Activated T-helper 9 cell treated with anti-CD3 and anti-CD28 coated beads, Interleukin-2, amount 50 U/mL, for 16 hours (primary cell): Measurements from ENCODE around the gene CLCN1.
"Not testable (repeated sequence)": the region's sequence is repeated elsewhere in the genome, so short reads cannot be mapped to it uniquely, and the experiment has no call there.

Source experiments
- DNase-seq: peaks from one replicate; pipeline ENCODE4 v3.0.0-alpha.2; 2020; ENCODE audit warnings: low read depth

CLCN1 gene

DNA sequence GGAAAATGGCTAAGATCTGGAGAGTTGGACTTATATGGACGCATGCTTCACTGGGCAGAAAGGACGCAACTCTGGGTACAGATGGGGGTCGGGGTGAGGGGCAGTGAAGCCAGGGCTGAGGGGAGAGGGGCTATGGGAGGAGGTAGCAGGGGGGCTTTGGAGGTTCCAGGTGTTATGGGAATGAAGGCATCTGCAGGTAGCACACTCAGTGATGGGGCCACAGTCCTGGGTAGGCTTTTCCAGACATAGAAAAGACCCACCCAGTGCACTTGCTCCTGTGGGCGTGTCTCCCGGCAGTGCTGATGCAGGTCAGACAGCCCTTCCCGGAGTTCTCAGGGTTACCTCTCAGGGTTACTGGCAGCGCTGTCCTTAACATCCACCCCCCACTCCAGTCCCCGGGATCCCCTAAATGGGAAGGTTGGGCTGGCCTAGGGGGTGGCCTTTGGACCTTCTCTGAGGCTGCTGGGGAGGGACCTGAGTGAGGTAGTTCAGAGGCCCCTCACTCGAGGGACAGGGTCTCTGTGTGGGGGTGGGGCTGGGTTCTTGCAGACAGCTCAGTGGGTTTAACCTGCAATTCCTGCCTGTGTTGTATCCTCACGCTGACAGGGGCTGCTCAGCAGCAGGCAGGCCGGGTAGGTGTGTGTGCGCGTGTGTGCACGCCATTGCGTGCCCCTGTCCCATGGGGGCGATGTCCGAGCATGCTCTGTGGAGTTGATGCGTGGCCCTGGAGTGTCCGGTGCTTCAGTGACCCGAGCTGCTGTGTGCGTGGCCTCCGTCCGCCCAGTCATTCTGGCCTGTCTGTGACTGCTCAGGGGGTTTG is 71.5 kb downstream of the CLCN1 start:
- no peak for DNase-seq

DNA sequence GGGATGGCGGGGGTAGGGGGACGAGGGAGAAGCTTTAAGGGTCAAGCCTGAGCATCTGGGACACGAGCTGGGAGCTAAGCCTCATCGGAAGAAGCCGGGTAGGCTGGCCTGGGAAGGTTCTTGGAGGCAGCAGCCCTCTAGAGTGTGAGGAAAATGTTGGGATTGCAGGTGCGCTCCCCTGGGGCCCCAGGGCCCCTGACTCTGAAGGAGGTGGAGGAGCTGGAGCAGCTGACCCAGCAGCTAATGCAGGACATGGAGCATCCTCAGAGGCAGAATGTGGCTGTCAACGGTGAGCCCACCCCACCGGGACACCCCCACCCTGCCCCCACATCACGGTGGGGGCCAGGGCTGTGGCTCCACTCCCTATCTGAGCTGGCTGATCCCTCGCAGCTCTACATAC is 72.1 kb downstream of the CLCN1 start:
- no peak for DNase-seq

DNA sequence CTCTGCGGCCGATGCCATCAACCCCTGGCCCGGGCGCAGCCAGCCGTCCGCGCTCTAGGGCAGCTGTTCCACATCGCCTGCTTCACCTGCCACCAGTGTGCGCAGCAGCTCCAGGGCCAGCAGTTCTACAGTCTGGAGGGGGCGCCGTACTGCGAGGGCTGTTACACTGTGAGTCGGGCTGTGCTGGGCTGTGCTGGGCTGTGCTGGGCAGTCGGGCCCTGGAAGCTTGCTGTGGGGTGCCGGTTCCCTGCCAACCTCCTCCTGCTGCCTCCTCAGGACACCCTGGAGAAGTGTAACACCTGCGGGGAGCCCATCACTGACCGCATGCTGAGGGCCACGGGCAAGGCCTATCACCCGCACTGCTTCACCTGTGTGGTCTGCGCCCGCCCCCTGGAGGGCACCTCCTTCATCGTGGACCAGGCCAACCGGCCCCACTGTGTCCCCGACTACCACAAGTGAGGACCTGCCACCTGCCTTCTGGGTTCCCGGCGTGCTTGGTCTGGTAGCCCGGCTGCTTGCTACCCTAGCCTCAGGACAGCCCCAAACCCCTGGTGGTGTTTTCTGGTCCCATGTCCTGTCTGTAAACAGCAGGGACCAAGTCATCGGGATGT is 72.7 kb downstream of the CLCN1 start:
- no peak for DNase-seq

DNA sequence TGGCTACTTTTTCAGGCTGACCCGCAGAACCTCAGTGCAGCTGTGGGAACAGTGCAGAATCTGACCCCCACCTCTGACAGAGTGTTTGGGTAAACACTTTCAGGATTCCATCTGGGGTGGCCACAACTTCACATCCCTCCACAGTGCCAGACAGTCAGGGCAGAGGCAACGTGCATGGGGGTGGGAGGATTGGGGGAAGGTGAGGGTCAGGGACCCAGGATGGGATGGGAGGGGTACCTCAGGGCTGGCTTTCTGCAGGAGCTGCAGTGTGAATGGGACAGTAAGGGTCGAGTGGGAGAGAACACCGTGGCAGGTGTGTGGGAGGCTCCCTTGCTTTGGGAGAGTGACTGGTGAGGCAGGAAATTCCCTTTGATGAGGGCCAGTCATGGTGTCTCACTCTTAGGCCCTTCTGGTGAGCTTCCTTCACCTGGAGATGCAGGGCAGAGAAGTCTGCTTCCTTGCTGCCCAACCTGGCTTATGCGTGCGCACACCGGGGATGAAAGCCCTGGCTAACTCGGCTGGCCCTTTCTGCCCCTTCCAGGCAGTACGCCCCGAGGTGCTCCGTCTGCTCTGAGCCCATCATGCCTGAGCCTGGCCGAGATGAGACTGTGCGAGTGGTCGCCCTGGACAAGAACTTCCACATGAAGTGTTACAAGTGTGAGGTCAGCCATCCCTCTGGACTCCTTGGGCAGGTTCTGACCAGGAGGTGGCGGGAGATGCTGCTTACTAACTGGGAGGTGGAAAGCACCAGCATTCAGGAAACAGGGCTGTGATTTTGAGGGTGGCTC is 73.6 kb downstream of the CLCN1 start:
- no peak for DNase-seq

DNA sequence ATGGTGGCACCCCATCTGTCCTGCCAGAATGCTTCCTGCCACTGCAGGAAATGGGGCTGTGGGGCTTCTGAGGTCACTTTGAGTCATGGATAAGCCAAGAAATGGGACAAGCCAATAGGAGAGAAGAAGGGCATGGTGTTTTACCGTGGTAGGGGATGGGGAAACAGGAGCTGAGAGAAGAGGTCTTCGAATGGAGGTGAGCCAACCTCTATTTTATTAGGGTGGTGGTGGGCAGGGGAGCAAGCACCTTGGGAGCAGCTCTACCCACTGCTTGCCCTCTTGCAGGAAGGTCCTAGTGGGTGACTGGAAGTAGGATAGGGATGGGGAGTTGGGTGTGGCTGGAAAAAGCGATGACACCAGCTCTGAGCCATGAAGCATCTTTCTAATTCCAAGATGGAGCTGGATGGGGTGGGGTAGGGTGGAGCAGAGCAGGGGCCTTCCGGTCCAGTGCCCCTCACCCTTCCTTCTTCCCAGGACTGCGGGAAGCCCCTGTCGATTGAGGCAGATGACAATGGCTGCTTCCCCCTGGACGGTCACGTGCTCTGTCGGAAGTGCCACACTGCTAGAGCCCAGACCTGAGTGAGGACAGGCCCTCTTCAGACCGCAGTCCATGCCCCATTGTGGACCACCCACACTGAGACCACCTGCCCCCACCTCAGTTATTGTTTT is 74.3 kb downstream of the CLCN1 start:
- no peak for DNase-seq

DNA sequence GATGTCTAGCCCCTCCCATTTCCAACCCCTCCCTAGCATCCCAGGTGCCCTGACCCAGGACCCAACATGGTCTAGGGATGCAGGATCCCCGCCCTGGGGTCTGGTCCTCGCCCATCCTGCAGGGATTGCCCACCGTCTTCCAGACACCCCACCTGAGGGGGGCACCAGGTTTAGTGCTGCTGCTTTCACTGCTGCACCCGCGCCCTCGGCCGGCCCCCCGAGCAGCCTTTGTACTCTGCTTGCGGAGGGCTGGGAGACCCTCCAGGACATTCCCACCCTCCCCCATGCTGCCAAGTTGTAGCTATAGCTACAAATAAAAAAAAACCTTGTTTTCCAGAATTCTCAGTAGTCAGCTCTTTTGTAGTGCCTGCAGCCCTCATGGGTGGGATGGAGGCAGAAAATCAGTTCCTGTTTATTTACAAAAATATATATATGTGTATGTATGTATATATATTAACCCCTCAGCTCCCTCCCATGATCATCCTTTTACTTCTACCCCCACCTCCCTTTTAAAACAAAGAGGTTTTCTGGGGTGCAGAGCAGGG is 74.9 kb downstream of the CLCN1 start:
- no peak for DNase-seq

DNA sequence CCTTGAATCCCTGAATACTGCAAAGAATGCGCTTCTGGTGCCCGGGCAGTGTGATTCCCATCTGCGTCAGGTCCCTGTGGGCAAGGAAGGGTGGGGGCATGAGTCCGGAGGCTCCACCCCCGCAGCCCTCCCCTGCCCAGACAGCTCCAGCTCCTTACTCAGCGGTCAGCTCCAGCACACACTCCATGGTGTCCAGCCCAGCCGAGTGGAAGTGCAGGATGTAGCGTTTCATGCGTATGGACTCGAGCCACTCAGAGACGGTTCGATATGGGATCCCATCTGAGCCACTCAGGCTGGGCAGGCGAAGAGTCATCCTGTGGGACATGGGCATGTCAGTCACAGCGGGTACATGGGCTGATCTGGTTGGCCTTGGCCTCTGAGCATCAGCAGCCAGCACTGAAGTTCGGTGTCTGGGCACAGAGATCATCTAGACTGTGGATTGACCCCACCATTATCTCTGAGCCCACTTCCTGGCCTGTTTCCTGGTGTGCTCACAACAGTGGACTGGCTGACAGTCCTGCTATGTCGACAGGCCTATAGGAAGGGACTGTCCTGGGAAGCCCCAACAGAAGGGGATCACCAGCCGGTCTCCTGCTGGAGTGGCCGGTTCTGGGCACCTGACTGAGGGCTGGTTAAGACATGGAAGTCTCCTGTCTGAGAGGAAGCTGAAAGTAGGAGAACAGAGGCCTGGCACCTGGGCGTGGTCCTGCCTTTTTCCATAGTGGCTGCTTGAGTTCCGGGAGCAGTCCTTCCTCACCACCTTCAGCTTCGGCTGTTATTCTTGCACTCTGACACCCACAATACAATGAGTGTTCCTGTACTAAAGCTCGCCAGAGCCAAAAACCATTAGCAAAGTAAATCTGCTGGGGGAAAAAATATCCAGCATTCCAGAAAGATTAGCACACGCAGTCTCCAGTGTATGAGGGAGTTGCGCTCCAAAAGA is 75.8 kb downstream of the CLCN1 start:
- no peak for DNase-seq

DNA sequence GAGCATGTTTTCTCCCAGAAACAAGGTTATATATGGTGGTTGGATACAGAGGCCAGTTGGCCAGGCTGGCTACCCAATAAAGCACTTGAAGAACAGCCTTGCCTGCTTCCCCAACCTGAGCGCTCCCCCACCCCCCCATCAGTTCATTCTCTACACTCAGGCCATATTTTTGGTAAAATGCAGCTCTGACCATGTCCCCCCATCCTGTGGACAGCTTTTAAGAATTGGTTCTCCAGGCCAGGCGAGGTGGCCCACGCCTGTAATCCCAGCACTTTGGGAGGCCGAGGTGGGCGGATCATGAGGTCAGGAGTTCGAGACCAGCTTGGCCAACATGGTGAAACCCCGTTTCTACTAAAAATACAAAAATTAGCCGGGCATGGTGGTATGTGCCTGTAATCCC is 76.5 kb downstream of the CLCN1 start:
- DNase-seq: not testable (repeated sequence)

DNA sequence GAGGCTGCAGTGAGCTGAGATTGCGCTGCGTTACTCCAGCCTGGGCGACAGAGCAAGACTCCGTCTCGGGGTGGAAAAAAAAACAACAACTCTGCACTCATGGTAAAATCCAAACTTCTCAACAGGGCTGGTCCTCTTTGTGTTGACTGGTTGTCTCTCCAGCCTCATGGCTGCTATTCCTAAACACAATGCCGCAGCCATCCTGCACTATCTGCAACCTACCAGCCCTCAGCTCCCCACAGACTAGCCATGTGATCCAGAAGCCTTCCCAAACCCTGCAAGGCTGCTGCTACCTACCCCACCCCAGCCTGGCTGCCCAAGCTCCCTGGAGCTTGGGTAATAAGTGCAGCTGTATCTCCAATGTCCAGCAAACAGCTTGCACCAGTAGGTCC is 77.0 kb downstream of the CLCN1 start:
- DNase-seq: no peak

DNA sequence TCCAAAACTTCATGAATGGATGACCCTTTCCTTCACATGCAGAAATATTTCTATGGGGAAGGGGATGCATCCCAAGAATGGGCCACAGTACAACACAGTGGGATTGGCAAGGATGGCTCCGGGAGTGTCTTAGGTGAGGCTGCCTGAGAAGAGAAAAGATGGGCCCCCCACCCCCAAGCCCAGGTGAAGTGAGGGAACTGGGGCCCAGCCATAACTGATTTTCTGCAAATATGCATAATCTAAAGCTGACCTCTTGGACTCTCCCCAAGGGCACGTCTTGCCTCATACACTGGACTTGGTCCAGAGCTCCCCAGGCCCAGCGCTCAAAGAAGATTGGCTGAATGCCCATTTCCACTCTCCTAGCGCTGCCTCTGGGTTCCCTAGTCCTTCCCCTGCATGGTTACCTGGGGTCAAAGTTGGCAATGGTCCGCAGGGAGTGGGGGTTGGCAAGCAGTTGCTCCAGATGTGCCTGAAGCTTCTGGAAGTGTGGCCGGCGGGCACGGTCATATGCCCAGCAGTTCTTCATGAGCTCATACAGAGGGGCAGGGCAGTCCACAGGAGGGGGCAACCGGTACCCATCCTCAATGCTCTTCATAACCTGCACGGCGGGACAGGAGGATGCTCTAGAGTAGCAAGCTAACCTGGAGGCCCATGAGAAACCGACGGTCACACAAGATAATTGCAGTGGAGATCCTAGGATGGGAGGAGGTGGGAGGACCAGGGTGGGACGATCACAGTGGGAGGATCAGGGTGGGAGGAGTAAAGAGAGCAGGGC is 77.5 kb downstream of the CLCN1 start:
- DNase-seq: no peak

DNA sequence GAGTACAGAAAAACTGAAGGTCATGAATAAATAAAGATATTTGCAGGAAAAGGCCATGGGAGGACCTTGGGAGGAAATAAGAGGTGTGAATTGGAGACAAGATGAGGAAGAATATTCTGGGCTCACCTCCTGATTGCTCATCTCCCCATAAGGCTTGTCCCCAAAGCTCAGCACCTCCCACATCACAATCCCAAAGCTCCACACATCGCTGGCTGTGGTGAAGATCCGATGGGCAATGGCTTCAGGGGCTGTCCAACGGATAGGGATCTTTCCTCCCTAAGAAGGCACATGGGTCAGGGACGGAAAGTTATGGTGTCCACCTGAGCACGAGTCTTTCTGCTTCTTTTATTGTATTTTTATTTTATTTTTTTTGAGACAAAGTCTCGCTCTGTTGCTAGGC is 78.2 kb downstream of the CLCN1 start:
- no peak for DNase-seq

DNA sequence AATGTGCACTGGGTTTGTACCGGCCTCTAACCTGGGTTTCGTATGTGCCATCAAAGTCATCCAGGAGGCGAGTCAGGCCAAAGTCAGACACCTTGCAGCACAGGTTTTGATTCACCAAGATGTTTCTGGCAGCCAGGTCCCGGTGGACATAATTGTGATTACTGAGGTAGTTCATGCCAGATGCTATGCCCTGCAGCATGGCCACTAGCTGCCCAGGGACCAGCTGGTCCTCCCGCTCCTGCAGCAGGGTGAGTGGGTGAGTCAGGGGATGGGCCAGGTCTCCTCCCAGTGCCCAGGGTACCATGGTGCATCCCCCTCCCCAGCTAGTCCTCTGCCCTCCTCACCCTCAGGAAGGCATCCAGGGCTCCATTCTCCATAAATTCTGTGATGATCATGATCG is 78.9 kb downstream of the CLCN1 start:
- DNase-seq: no peak

DNA sequence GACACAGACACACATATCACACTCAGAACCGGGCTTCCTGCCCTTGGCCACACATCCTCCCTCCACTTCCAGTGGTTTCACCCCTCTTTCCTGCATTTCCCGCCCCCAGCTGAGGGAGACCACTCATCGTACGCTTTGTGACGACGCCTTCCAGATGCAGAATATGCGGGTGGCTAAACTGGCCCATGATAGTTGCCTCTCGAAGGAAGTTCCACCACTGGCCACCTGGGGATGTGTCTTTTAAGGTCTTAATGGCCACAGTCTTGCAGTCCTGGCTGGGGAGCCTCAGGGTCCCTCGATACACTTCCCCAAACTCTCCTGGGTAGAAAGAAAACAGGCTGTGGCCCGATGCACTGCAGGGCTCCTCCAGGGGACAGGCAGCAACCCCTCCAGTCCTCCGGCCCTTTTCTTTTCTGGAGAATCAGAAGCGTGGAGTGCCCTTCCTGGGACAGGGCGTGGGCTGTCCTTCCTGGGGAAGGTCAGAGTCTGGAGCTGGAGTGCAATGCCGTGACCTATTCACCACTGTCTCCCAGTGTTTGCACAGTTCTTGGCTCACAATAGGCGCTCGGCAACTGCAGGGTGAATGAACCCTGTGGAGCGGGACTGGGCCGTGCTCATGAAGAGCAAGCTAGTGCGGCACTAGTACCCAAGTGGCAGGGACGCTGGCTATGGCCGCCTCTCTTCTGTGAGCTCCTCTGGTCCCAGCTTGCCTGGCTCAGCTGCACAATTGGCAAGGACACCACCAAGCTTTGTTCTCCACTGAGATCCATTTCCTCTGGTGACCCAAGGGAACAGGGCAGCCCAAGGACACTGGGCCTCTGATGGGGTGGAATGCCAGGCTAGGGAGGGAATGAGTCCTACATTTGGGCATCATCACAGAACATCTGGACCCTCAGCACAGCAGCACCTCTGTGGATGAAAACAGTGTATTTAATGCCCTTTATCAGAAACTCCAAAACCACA is 79.6 kb downstream of the CLCN1 start:
- DNase-seq: no peak

DNA sequence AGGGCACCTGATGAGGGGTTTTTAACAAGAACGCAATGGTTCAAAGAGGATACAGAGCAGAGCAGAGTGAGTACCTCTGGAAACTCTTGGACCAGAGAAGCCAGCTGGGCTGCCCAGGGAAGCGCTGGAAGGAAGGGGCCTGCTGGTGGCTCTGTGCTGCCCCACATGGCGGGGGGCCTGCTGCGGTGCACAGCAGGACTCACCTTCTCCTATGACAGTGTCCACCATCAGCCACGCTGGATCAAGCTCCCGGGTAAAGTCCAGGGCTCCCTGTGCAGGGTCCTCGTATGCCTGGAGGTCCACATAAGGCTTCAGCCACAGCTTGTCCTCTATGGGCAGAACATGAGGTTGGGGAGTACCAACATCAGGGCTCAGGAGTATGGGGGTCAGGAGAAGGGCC is 80.3 kb downstream of the CLCN1 start:
- DNase-seq: no peak

DNA sequence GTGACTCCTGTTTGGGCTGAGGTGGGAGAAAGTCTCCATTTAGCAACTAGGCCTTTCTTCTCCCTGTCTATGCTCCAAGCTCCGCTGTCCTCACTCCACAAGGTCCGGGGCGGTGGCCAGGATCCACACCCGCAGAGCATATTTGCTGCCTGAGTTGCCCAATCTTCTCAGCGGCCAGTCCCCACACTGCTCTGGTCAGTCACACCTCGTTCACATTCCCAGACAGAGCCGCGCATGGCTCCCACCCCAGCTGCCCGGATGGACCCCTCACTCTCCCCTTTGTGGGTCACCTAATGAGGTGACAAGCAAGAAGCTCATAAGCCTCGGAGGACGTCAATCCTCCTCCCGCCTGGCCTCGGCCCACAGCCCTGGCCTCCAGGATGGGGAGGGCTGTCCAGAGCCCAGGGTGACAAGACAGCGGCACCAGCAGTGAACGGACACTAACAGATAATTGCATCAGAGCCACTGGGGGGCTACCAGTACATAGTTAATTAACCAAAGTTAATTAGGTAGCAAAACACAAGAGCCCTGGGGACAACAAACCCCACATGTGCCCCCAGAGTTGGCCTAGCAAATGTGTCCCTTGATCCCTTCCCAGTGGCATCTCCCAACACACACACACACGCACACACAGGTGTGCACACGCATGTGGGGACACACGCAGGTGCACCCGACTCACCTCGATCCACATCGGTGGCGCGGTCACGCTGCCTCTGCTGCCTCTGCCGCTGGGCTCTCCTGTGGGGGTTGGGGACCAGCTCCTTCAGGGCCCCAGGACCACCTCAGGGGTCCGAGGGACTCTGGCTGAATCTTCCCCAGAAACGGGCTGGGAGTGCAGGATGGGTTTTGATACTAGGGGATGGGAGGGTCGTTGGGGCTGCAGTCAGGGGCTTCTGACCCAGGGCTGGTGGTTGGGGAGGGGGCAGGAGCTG is 81.0 kb downstream of the CLCN1 start:
- DNase-seq: no peak

DNA sequence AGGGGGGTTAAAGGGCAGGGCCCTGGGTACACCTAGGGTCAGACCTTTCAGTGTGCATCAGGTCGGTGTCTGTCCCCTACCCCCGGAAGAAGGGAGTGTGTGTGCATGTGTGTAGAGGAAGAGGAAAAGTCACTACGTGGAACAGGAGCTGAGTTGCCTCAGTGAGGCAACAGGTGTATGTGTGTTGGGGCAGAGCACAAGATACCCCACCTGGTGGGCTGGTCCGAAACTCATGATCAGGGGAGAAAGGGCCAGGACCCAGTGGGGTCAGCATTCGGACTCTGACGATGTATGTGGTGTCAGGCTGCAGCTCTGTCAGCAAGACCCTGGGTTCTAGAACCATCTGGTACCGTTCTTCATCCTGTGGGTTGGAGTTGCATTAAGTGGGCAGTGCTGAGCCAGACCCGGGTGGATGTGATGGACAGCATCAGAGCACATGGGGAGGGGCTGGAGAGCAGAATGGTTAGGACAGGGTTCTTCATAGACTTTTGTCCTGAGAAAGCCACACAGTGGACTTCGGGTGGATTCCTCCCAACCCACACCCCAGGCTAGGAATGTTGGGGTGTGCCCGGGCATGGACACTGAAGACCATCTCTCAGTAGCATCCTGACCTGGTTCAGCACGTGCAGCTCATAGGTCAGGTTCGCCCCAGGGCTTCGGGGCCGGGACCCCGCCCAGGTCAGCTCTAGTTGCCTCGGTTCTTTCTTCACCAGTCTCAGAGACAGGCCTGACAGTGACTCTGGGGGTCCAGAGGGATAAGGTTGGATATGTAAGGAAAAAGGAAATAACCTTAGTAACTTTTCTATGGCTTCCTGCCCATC is 82.0 kb downstream of the CLCN1 start:
- no peak for DNase-seq

DNA sequence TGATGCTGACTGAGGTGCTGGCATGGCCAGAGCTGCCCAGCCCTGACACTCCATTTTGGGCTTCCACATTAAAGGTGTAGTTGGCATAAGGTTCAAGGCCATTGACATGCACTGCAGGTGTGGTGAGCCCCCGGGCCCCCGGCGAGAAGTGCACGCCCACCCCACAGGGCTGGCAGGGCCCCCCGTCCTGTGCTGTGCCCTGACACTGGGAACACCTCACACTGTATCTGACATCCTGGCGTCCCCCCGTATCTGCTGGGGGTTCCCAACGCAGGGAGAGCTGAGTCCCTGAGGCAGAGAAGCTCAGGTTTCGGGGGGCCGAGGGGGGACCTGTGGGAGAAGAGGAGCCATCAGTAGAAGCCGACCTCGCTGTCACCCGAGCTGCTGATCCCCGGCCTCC is 82.7 kb downstream of the CLCN1 start:
- DNase-seq: no peak
